Measurements from ENCODE around the gene BMP8A.

DNA sequence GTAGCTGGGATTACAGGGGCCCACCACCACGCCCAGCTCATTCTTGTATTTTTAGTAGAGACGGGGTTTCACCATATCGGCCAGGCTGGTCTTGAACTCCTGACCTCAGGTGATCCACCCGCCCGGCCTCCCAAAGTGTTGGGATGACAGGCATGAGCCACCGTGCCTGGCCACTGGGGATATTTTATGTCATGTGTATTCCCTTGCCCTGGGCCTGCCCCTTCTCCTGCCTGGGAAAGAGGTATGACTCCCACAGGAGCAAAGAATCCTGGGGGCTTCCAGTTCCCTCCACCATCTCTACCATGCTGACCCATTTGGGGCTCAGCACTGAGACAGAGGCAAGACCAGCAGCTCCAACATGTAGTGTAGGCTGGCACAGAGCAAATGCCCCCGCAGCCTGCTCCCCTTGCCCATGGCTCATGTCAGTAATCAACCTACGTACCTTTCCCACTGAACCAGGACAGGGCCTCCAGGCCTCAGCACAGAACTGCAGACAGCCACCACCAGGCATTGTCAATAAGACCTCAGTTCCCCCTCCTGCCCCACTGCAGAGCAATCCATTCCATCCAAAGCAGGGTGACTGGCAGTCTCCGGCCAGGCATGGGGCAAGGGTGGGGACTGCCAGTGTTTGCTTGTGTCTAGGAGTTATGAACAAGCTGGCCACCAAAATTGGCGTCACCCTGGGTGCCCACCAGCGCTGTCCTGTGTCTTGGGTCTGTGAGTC, 35.2 kb downstream of the BMP8A start:
- TF ChIP-seq, protein P1, sequence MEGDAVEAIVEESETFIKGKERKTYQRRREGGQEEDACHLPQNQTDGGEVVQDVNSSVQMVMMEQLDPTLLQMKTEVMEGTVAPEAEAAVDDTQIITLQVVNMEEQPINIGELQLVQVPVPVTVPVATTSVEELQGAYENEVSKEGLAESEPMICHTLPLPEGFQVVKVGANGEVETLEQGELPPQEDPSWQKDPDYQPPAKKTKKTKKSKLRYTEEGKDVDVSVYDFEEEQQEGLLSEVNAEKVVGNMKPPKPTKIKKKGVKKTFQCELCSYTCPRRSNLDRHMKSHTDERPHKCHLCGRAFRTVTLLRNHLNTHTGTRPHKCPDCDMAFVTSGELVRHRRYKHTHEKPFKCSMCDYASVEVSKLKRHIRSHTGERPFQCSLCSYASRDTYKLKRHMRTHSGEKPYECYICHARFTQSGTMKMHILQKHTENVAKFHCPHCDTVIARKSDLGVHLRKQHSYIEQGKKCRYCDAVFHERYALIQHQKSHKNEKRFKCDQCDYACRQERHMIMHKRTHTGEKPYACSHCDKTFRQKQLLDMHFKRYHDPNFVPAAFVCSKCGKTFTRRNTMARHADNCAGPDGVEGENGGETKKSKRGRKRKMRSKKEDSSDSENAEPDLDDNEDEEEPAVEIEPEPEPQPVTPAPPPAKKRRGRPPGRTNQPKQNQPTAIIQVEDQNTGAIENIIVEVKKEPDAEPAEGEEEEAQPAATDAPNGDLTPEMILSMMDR (IDR thresholded peaks at IDR 0.05), result no peak
- TF ChIP-seq POLR2A (IDR thresholded peaks at IDR 0.05), result no peak
